ENCODE data around the gene POLR1A.
A peak's percentile ranks its signal among the peaks of the same experiment; 100 is the strongest.
"Not testable (repeated sequence)": the region's sequence is repeated elsewhere in the genome, so short reads cannot be mapped to it uniquely, and the experiment has no call there.

POLR1A gene

DNA sequence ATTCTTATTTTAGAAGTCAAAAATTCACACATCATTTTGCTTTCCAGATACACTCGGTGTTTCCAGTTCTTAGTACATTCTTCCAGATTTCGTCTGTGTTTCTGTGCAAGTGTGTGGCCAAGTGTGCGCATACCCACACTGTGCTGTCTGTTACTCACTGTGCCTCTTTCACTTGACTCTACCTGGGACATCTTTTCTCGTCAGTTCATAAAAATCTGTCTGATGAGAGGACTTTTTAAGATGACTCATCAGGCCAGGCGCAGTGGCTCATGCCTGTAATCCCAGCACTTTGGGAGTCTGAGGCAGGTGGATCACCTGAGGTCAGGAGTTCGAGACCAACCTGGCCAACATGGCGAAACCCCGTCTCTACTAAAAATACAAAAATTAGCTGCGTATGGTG is 113.6 kb downstream of the POLR1A start:
- not testable (repeated sequence) for H3K4me3 Mint-ChIP-seq; H3K27ac Mint-ChIP-seq; H3K27me3 Mint-ChIP-seq (ENCODE audit: low read depth); H3K9me3 Mint-ChIP-seq; H3K36me3 Mint-ChIP-seq (ENCODE audit: low read depth)
- peaks cover 45% of the 10 kb centered on the region for H3K4me1 Mint-ChIP-seq (ENCODE audit: low read depth)

DNA sequence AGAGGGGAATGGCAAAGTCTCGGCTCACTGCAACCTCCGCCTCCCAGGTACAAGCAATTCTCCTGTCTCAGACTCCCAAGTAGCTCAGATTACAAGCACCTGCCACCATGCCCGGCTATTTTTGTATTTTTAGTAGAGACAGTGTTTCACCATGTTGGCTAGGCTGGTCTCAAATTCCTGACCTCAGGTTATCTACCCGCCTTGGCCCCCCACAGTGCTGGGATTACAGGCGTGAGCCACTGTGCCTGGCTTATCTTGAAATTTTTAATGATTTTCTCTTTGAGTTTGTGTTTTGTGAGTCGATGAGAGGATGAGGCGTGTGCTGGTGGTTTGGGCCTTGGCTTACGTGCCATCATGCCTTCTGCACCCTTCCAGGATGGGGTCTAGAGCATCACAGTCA is 115.6 kb downstream of the POLR1A start:
- Mint-ChIP-seq H3K36me3 (ENCODE audit: low read depth) (peaks cover 3% of the 10 kb centered on the region), H3K4me1 (ENCODE audit: low read depth) (peaks cover 33% of the 10 kb centered on the region), H3K27me3 (ENCODE audit: low read depth) (no peaks in the 10 kb centered on the region), H3K4me3 (no peak overlapping the region), H3K9me3 (no peaks in the 10 kb centered on the region), H3K27ac (no peak overlapping the region)

DNA sequence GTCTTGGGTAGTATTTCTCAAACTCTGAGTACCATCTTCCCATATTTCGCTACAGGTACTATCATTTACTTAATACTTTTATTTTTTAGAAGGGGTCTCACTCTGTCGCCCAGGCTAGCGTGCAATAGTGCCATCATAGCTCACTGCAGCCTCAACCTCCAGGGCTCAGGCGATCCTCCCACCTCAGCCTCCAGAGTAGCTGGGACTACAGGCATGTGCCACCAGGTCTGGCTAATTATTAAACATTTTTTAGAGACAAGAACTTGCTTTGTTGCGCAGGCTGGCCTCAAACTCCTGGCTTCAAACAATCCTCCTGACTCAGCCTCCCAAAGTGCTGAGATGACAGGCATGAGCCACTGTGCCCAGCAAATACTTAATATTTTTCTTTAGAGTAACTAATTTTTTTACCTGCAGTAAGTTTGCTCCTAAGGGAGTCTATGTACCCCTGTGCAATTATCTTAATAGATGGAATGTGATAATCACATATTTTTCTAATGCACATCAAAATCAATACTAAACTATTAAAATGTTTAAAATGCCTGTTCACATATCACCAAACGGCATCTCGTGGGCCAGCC is 116.3 kb downstream of the POLR1A start:
- Mint-ChIP-seq H3K4me3 (no peak overlapping the region), H3K4me1 (ENCODE audit: low read depth) (peaks cover 26% of the 10 kb centered on the region), H3K27me3 (ENCODE audit: low read depth) (no peaks in the 10 kb centered on the region), H3K36me3 (ENCODE audit: low read depth) (peaks cover 3% of the 10 kb centered on the region), H3K9me3 (no peaks in the 10 kb centered on the region), H3K27ac (no peak overlapping the region)

DNA sequence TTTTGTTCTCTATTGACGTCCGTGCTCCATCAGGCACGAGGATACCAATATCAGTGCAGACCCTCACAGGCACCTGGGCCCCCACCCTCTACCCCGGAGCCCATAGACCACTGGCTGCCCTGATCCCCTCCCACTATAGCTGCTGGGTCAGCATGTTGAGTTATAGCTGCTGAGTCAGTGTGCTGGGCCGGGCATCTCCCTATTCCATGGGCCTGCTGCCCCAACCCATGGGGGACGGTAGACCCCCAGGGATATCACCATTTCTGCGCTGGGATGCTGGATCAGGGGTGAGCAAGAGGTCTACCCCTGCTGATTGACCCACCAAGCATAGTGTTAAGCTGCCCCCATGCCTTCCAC is 116.8 kb downstream of the POLR1A start:
- H3K4me1 Mint-ChIP-seq (ENCODE audit: low read depth), result peaks cover 21% of the 10 kb centered on the region
- no peak overlapping the region for H3K4me3 Mint-ChIP-seq
- no peaks in the 10 kb centered on the region for H3K9me3 Mint-ChIP-seq
- H3K36me3 Mint-ChIP-seq (ENCODE audit: low read depth), result peaks cover 3% of the 10 kb centered on the region
- H3K27ac Mint-ChIP-seq, result no peak overlapping the region
- no peaks in the 10 kb centered on the region for H3K27me3 Mint-ChIP-seq (ENCODE audit: low read depth)

DNA sequence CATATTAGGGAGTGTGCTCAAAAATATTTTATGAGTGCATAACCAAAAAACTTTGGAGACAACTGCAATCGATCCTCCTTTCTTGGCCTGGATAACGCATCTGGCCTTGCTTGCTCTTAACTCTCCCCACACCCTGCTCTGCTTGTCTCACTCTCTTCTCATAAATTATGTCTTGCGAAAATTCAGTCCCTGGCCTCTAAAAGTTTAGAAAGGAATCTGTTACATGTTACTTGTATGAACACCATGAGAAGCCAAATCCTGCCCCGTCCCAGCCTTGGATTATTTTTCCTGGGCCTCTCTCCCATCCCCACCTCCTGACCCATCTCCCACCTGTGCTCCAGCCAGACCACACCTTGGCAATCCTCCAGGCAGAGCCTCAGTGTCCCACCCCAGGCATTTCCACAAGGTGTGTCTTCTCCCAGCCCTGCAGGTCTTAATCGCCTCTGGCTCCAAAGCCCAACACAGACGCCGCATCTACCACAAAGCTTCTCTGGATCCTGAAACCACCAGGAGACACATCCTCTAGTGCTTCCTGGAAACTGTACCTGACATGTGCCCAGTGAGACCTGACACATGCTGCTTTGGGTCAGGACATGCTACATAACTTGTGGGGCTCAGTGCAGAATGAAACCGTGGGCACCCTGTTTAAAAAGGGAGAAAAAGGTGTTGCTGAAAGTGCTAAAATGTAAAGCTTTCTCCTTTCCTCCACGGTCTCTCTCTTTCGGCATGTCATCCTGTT is 117.3 kb downstream of the POLR1A start:
- H3K27me3 Mint-ChIP-seq (ENCODE audit: low read depth), result no peaks in the 10 kb centered on the region
- H3K27ac Mint-ChIP-seq, result no peak overlapping the region
- H3K4me3 Mint-ChIP-seq, result no peak overlapping the region
- H3K4me1 Mint-ChIP-seq (ENCODE audit: low read depth), result peaks cover 18% of the 10 kb centered on the region
- peaks cover 3% of the 10 kb centered on the region for H3K36me3 Mint-ChIP-seq (ENCODE audit: low read depth)
- no peaks in the 10 kb centered on the region for H3K9me3 Mint-ChIP-seq

DNA sequence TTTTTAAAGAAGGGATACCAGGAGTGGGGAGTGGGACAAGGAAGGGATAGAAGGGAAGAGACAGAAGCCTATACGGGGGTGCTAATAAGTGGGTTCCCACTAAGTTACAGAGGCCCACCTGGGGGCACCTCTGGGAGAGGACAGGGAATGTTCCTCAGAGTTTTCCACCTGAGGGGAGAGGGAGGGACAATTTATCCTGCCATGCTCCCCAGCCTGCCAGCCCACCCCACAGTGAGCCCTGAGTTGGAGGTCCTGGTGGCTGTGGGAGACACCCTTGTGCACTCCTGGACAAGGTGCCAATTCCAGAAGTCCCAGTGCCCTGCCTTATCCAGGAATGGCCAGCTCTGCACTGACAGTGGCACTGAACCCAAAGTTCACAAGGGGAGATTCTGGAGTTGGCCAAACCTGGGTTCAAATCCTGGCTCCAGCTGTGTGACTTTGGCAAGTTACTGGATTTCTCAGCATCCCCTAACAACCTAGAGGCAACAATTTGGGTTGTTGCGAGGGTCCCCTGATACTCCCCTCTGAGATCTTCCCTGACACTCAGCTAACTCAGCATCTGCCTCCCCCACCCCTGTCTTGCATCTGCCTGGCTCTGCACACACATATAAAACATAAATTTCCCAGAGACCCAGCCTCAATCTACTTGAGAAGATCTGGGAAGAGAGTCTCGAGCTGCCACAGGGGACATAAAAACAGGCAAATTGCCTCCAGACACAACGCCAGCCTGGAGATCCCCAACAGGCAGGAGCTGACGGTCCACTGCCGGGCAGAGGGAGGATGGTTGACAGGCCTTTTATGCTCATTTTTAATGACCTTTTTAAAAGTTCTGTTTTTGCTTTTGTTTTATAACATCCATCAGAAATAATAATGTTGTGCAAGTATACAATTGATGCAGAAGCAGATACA is 118.2 kb downstream of the POLR1A start:
- Mint-ChIP-seq H3K27ac (peak overlapping the region; percentile 26), H3K36me3 (ENCODE audit: low read depth) (peaks cover under 1% of the 10 kb centered on the region), H3K4me1 (ENCODE audit: low read depth) (peaks cover 16% of the 10 kb centered on the region), H3K27me3 (ENCODE audit: low read depth) (peaks cover 2% of the 10 kb centered on the region), H3K9me3 (no peaks in the 10 kb centered on the region), H3K4me3 (no peak overlapping the region)

DNA sequence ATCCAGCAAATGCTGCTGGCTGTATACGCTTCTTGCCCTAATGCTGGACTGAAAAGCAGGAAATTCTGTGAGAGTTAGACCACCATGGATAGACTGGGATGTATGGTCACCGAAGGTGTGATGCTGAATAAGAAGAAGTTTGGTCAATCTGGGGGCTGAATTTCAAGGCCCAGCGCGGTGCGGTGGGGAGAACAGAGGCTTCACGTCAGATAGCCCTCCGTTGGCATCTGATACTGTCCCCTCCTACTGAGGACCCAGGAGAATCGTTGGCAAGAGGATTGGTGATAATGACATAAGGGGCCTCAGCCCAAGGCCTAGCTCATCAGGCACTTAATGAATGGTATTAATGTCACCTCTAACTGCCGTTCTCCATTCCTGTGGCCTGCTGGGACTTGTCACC is 119.6 kb downstream of the POLR1A start:
- Mint-ChIP-seq H3K4me1 (ENCODE audit: low read depth) (peaks cover 17% of the 10 kb centered on the region), H3K27me3 (ENCODE audit: low read depth) (peaks cover 12% of the 10 kb centered on the region), H3K4me3 (no peak overlapping the region), H3K9me3 (no peaks in the 10 kb centered on the region), H3K27ac (no peak overlapping the region), H3K36me3 (ENCODE audit: low read depth) (no peaks in the 10 kb centered on the region)

DNA sequence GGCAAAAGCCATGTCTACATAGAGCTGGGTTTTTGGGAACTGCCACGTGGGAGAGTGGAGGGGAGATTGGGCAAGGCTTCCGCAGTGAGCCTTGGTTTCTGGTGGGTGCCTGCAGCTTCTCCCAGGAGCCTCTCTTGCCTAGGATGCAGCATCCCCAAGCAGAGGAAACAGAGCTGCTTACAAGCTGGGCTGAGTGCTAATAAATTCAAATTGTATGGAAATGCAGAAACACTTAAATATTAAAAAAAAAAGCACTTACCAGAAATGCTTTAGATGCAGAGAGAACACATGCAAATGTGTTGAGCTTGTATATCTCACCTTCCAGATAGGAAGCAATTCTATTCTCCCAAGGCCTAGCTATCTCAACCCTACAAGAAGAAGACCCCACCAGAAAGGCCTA is 120.9 kb downstream of the POLR1A start:
- Mint-ChIP-seq H3K27ac (no peak overlapping the region), H3K4me3 (no peak overlapping the region), H3K36me3 (ENCODE audit: low read depth) (no peaks in the 10 kb centered on the region), H3K4me1 (ENCODE audit: low read depth) (peaks cover 14% of the 10 kb centered on the region), H3K27me3 (ENCODE audit: low read depth) (peaks cover 23% of the 10 kb centered on the region), H3K9me3 (no peaks in the 10 kb centered on the region)

DNA sequence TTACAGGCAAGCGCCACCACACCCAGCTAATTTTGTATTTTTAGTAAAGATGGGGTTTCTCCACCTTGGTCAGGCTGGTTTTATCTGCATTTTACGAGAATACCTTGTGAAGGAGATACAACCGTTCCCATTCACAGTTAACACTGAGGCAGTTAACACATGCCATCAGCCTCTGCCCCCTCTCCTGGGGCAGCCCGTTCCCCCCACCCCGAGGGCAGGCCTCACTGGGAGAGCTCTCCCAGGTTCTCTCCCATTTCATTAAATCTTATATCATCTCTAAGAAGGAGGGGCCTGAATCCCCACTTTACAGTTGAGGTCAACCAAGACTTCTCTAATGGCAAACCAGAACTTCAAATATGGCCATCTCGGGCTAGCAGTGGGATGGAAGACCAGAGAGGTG is 121.9 kb downstream of the POLR1A start:
- no peaks in the 10 kb centered on the region for H3K9me3 Mint-ChIP-seq
- no peak overlapping the region for H3K27ac Mint-ChIP-seq
- no peak overlapping the region for H3K4me3 Mint-ChIP-seq
- H3K36me3 Mint-ChIP-seq (ENCODE audit: low read depth), result no peaks in the 10 kb centered on the region
- peaks cover 32% of the 10 kb centered on the region for H3K27me3 Mint-ChIP-seq (ENCODE audit: low read depth)
- H3K4me1 Mint-ChIP-seq (ENCODE audit: low read depth), result peaks cover 13% of the 10 kb centered on the region

DNA sequence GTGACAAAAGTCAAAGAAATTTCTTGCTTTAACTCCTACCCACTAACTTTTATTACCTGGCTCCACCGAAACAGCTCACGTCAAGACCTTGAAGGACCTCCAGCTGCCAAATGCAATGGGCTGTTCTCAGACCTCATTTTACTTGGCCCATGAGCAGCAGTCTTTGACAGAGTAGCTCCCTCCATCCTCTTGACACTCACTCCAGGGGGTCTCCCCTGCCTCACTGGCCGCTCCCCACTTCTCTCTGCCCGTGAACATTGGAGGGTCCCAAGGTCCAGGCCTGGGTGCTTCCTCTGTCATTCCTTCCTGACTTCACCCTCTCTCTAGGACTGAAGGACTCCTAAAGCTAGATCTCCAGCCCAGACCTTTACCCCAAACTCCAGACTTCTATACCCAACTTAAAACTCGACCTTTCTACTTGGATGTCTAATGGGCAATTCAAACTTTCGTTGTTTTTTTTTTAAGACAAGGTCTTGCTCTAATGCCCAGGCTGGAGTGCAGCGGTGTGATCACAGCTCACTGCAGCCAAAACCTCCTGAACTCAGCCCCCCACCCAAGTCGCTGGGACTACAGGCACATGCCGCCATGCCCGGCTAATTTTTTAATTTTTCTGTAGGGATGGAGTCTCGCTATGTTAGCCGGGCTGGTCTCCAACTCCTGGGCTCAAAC is 124.0 kb downstream of the POLR1A start:
- H3K4me1 Mint-ChIP-seq (ENCODE audit: low read depth), result peaks cover 5% of the 10 kb centered on the region
- H3K4me3 Mint-ChIP-seq, result no peak overlapping the region
- no peaks in the 10 kb centered on the region for H3K36me3 Mint-ChIP-seq (ENCODE audit: low read depth)
- H3K27me3 Mint-ChIP-seq (ENCODE audit: low read depth), result peaks cover 40% of the 10 kb centered on the region
- no peak overlapping the region for H3K27ac Mint-ChIP-seq
- H3K9me3 Mint-ChIP-seq, result no peaks in the 10 kb centered on the region

DNA sequence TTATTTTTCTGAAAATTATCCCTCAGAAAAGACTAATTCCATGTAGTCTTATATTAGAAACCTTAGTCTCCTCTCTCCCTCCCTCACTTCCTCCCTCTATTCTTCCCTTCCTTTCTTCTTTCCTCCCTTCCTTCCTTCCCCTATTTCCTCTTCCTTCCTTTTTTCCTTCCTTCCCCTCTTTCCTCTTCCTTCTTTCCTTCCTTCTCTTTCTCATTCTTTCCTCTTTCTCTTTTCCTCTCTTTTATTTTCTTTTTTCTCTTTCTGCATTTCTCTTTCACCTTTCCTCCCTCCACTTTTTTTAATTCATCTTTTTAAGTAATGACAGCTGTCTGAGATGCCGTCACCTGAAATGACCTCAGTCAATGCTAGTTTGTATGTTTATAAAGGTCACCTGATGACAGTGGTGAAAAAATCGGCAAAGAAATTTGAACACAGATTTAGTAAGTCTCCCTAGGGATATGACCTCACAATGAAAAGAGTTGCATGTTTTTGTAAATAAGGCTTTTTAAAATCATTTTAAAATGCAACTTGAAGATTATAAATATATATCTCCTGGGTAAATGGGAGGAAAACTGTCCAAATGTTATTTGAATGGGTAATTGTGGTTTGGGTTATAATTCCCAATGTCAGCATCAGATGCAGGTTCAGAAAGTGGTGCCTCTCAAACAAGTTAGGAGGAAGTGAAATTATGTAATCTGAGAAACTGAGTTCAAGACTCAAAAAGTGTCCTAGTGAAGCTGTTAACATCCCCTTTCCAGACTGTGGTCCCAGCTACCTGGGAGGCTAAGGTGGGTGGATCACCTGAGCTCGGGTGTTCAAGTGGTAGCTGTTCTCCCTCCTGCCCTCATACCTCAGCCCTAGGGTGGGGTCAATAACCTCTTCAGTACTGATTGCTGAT is 126.6 kb downstream of the POLR1A start:
- Mint-ChIP-seq H3K4me1 (ENCODE audit: low read depth) (peaks cover 5% of the 10 kb centered on the region), H3K4me3 (no peak overlapping the region), H3K27ac (no peak overlapping the region), H3K27me3 (ENCODE audit: low read depth) (peaks cover 50% of the 10 kb centered on the region), H3K36me3 (ENCODE audit: low read depth) (peaks cover 2% of the 10 kb centered on the region), H3K9me3 (no peaks in the 10 kb centered on the region)

DNA sequence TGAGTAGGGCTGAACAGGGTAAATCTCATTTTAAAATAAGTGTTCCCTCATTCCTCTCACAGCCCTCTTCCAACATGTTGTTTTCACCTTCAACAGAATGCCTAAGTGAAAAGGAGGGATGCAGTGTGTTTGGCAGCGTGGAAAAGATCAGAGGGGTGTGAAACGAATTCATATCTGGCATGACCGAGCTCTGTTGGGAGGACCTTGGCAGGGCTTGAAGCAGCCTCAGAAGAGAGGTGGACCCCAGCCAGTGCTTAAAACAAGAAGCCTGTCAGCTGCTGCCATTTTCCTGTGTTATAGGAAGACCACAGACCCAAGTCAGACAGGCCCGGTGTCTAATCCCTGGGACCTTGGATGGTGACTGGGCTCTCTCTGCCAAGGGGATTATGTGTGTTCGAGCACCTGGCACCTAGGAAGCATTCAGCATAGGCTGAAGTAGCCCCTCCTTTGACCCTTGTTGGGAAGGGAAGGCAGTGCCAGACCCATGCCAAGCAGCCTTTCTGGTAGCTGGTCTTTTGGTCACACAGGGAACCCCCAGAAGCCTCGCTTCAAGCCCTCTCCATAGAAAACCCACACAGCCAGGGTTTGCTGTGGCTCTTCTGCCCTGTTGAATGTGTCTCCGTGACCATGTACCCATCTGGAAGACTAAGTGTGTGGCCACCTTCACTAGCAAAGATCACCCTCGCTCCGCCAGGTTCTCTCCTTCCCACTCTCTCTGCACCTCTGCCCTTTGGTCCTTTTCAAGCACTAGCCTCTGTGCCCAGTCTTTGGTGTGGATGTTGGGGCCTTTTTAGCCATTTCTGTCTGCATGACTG is 129.4 kb downstream of the POLR1A start:
- Mint-ChIP-seq H3K36me3 (ENCODE audit: low read depth) (peaks cover 8% of the 10 kb centered on the region), H3K9me3 (peaks cover 15% of the 10 kb centered on the region), H3K27me3 (ENCODE audit: low read depth) (peaks cover 51% of the 10 kb centered on the region), H3K4me1 (ENCODE audit: low read depth) (peaks cover 3% of the 10 kb centered on the region), H3K27ac (no peak overlapping the region), H3K4me3 (no peak overlapping the region)

DNA sequence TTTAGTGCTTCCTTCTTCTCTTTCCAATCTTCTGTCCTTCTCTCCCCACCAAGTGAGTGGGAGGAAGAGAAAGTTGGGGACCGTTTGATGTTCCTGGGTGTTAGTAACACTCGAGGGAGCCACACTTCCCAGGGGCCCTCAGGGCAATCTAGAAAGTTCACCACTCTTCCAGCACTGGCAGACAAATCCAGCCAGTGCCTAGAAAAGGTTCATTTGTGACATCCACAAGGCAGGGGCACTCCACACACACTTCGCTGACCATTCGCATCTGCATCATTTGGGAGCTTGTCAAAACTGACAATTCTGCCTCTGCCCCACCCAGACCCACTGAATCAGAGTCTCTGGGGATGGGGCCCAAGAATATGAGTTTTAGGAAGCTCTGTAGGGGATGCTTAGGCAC is 130.1 kb downstream of the POLR1A start:
- Mint-ChIP-seq H3K27me3 (ENCODE audit: low read depth) (peaks cover 49% of the 10 kb centered on the region), H3K4me3 (no peak overlapping the region), H3K36me3 (ENCODE audit: low read depth) (peaks cover 10% of the 10 kb centered on the region), H3K9me3 (peaks cover 16% of the 10 kb centered on the region), H3K27ac (no peak overlapping the region), H3K4me1 (ENCODE audit: low read depth) (peaks cover 3% of the 10 kb centered on the region)

All from T-helper 1 cell treated with Interleukin-12 subunit alpha and Interleukin-12 subunit beta and Interleukin-4 antibody, amounts not matched to agents 30 μg/mL and 1 μg/mL, for 36 hours (primary cell).